ENCODE measurements around the gene RBMS1. TPM values are rescaled to one million over a fixed set of nuclear protein-coding genes. Genes with fewer than 3 reads are reported as not detected.

RBMS1 gene
- total RNA-seq, 1 experiment from 2014 or later, result 61.9 TPM

- no peak overlapping the region for H3K4me3 Mint-ChIP-seq (ENCODE audit: low read depth, unreplicated experiment)
Measured at GRCh38 chr2:160478660-160479059, 14.9 kb downstream of the RBMS1 start.

GRCh38 chr2:160477032-160477431 lies 16.6 kb downstream of the RBMS1 start:
- Mint-ChIP-seq H3K36me3 (ENCODE audit: insufficient read depth, unreplicated experiment) (no peaks in the 10 kb centered on the region), H3K27me3 (ENCODE audit: unreplicated experiment) (no peaks in the 10 kb centered on the region), H3K27ac (ENCODE audit: unreplicated experiment) (no peak overlapping the region), H3K4me1 (ENCODE audit: low read depth, unreplicated experiment) (no peaks in the 10 kb centered on the region), H3K9me3 (ENCODE audit: low read depth, unreplicated experiment) (no peaks in the 10 kb centered on the region), H3K4me3 (ENCODE audit: low read depth, unreplicated experiment) (no peak overlapping the region)
- TF ChIP-seq CTCF (IDR thresholded peaks at IDR 0.05; ENCODE audit: unreplicated experiment), result no peak
- CTCF ChIA-PET, result no interaction called here
- intact Hi-C loops (cut with micrococcal nuclease; ENCODE audit: unreplicated experiment), result no loop called here
- BruUV-seq (replicated peaks), result no TSS peak
- no peak for DNase-seq

More at GRCh38 chr2:160478660-160479059, 14.9 kb downstream of the RBMS1 start:
- no peaks in the 10 kb centered on the region for H3K36me3 Mint-ChIP-seq (ENCODE audit: insufficient read depth, unreplicated experiment)
- no peak for DNase-seq
- no peaks in the 10 kb centered on the region for H3K27me3 Mint-ChIP-seq (ENCODE audit: unreplicated experiment)
- CTCF ChIA-PET, result interaction anchor here (0.6 to 1.6 kb wide), 2 partner anchors 11 to 366 kb away, joined by 4 read pairs; no protein-coding TSS in a partner anchor
- no peak overlapping the region for H3K27ac Mint-ChIP-seq (ENCODE audit: unreplicated experiment)
- H3K4me1 Mint-ChIP-seq (ENCODE audit: low read depth, unreplicated experiment), result no peaks in the 10 kb centered on the region
- no peaks in the 10 kb centered on the region for H3K9me3 Mint-ChIP-seq (ENCODE audit: low read depth, unreplicated experiment)
- intact Hi-C loops (cut with micrococcal nuclease; ENCODE audit: unreplicated experiment), result no loop called here
- BruUV-seq (replicated peaks), result no TSS peak
- TF ChIP-seq CTCF (IDR thresholded peaks at IDR 0.05; ENCODE audit: unreplicated experiment), result no peak

- CTCF ChIA-PET, result no interaction called here
- no peak for TF ChIP-seq CTCF (IDR thresholded peaks at IDR 0.05; ENCODE audit: unreplicated experiment)
- no peak overlapping the region for H3K4me3 Mint-ChIP-seq (ENCODE audit: low read depth, unreplicated experiment)
- H3K36me3 Mint-ChIP-seq (ENCODE audit: insufficient read depth, unreplicated experiment), result no peaks in the 10 kb centered on the region
- BruUV-seq (replicated peaks), result no TSS peak
- no peak for DNase-seq
- H3K27ac Mint-ChIP-seq (ENCODE audit: unreplicated experiment), result no peak overlapping the region
- intact Hi-C loops (cut with micrococcal nuclease; ENCODE audit: unreplicated experiment), result no loop called here
- no peaks in the 10 kb centered on the region for H3K4me1 Mint-ChIP-seq (ENCODE audit: low read depth, unreplicated experiment)
- H3K9me3 Mint-ChIP-seq (ENCODE audit: low read depth, unreplicated experiment), result no peaks in the 10 kb centered on the region
- H3K27me3 Mint-ChIP-seq (ENCODE audit: unreplicated experiment), result no peaks in the 10 kb centered on the region
Measured at GRCh38 chr2:160474891-160475787, 18.5 kb downstream of the RBMS1 start.

- no peak overlapping the region for H3K4me3 Mint-ChIP-seq (ENCODE audit: low read depth, unreplicated experiment)
- no peaks in the 10 kb centered on the region for H3K36me3 Mint-ChIP-seq (ENCODE audit: insufficient read depth, unreplicated experiment)
- intact Hi-C loops (cut with micrococcal nuclease; ENCODE audit: unreplicated experiment), result no loop called here
- no peaks in the 10 kb centered on the region for H3K27me3 Mint-ChIP-seq (ENCODE audit: unreplicated experiment)
- CTCF ChIA-PET, result no interaction called here
- H3K4me1 Mint-ChIP-seq (ENCODE audit: low read depth, unreplicated experiment), result no peaks in the 10 kb centered on the region
- DNase-seq, result no peak
- H3K9me3 Mint-ChIP-seq (ENCODE audit: low read depth, unreplicated experiment), result no peaks in the 10 kb centered on the region
- BruUV-seq (replicated peaks), result no TSS peak
- no peak overlapping the region for H3K27ac Mint-ChIP-seq (ENCODE audit: unreplicated experiment)
- TF ChIP-seq CTCF (IDR thresholded peaks at IDR 0.05; ENCODE audit: unreplicated experiment), result no peak
Measured at GRCh38 chr2:160474319-160474645, 19.3 kb downstream of the RBMS1 start.

Measured in Calu3 (cell line).